ENCODE measurements around the gene IRAK2.

Gene IRAK2

DNA sequence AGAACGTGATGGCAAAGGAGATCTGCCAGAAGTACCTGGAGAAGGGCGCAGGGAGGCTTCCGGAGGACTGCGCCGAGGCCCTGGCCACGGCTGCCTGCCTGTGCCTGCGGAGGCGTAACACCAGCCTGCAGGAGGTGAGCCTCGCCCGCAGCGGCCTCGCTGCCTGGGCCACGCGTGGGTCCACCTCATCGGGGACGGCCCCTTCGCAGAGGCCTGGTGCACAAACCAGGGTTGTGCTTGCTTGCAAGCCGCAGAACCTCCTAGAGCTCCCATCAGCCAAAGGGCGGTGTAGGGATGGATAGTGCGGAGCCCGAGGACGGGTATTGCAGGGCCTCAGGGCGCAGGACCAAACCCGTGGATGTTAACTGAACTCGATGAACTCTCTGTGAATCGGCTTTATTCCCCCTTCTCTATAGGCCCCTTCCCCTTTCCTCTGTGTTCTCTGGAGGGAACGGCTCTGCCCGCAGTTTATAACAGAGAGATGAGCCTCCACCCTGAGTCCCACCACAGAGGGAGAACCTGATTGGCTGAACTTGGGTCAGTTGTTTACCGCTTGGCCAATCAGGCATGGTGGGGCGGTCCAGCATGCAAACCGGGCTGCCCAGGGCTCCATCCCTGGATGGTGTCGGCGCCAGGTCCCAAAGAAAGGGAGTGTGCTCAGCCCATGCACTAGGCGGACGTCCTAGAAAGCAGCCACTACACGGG, 70.0 kb downstream of the IRAK2 start:
- TF ChIP-seq SIN3A (IDR thresholded peaks at IDR 0.05; ENCODE audit: borderline replicate concordance, insufficient read depth, low read length) = no peak
- TF ChIP-seq, protein P1, sequence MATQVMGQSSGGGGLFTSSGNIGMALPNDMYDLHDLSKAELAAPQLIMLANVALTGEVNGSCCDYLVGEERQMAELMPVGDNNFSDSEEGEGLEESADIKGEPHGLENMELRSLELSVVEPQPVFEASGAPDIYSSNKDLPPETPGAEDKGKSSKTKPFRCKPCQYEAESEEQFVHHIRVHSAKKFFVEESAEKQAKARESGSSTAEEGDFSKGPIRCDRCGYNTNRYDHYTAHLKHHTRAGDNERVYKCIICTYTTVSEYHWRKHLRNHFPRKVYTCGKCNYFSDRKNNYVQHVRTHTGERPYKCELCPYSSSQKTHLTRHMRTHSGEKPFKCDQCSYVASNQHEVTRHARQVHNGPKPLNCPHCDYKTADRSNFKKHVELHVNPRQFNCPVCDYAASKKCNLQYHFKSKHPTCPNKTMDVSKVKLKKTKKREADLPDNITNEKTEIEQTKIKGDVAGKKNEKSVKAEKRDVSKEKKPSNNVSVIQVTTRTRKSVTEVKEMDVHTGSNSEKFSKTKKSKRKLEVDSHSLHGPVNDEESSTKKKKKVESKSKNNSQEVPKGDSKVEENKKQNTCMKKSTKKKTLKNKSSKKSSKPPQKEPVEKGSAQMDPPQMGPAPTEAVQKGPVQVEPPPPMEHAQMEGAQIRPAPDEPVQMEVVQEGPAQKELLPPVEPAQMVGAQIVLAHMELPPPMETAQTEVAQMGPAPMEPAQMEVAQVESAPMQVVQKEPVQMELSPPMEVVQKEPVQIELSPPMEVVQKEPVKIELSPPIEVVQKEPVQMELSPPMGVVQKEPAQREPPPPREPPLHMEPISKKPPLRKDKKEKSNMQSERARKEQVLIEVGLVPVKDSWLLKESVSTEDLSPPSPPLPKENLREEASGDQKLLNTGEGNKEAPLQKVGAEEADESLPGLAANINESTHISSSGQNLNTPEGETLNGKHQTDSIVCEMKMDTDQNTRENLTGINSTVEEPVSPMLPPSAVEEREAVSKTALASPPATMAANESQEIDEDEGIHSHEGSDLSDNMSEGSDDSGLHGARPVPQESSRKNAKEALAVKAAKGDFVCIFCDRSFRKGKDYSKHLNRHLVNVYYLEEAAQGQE (IDR thresholded peaks at IDR 0.05; ENCODE audit: insufficient read depth in 1 of 2, low read depth in 2 of 2, low read length in 2 of 2) = no peak
- no peak for TF ChIP-seq TAF1 (IDR thresholded peaks at IDR 0.05; ENCODE audit: borderline replicate concordance, insufficient read depth, low read length)
- no peak for TF ChIP-seq FOXP2 (optimal IDR thresholded peaks at IDR 0.05; ENCODE audit: borderline replicate concordance, extremely low read depth, extremely low read length, insufficient read depth)
- TF ChIP-seq POLR2AphosphoS5 (IDR thresholded peaks at IDR 0.05; ENCODE audit: low read depth, low read length) = no peak

DNA sequence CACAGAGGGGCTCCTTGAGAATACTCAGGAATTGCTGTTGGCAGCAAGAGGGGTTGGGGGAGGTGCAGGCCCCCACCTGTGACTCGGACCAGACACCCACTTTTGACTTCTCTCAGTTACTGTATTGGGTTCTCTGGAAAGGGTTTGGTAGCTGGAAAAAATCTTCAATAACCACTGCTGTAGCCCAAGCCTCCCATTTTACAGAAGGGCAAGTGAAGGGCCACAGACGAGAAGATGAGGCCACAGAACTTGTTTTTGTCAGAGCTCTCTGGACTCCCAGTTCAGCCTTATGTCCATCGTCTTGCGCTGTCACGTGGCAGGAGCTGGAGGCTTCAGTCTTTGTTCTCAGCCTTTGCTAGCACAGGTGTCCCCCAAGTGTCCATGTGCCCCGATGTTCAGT, 70.8 kb downstream of the IRAK2 start:
- no peak for TF ChIP-seq FOXP2 (optimal IDR thresholded peaks at IDR 0.05; ENCODE audit: borderline replicate concordance, extremely low read depth, extremely low read length, insufficient read depth)
- TF ChIP-seq SIN3A (IDR thresholded peaks at IDR 0.05; ENCODE audit: borderline replicate concordance, insufficient read depth, low read length) = no peak
- TF ChIP-seq, protein P1 (IDR thresholded peaks at IDR 0.05; ENCODE audit: insufficient read depth in 1 of 2, low read depth in 2 of 2, low read length in 2 of 2) = no peak
- no peak for TF ChIP-seq POLR2AphosphoS5 (IDR thresholded peaks at IDR 0.05; ENCODE audit: low read depth, low read length)
- no peak for TF ChIP-seq TAF1 (IDR thresholded peaks at IDR 0.05; ENCODE audit: borderline replicate concordance, insufficient read depth, low read length)

DNA sequence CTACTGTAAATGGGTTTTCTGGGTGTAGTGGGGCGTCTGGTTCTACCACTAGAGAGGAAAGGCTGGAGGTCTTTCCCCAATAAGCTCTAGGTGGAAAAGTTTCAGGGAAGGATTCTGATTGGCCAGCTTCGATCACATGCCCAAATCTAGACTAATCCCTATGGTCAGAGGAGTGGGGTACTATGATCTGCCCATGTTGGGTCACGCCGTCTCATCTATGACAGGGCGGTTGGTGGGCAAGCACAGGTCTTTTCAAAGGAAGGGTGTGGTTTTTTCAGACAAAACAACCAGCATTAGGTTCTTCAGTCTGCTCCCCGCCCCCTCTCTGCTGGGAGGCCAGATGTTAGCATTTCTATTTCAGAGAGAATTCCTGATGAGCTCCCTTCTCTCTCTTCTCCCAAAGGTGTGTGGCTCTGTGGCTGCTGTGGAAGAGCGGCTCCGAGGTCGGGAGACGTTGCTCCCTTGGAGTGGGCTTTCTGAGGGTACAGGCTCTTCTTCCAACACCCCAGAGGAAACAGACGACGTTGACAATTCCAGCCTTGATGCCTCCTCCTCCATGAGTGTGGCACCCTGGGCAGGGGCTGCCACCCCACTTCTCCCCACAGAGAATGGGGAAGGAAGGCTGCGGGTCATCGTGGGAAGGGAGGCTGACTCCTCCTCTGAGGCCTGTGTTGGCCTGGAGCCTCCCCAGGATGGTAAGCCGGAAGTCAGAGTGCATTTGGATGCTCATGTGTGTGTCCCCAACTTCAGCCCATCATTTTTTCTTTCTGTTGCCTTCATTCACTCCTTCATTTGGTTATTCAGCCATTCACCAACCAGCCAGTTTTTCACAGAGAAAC, 73.8 kb downstream of the IRAK2 start:
- TF ChIP-seq SIN3A (IDR thresholded peaks at IDR 0.05; ENCODE audit: borderline replicate concordance, insufficient read depth, low read length) (no peak), TAF1 (IDR thresholded peaks at IDR 0.05; ENCODE audit: borderline replicate concordance, insufficient read depth, low read length) (no peak), POLR2AphosphoS5 (IDR thresholded peaks at IDR 0.05; ENCODE audit: low read depth, low read length) (no peak), FOXP2 (optimal IDR thresholded peaks at IDR 0.05; ENCODE audit: borderline replicate concordance, extremely low read depth, extremely low read length, insufficient read depth) (no peak)
- TF ChIP-seq, protein P1 (IDR thresholded peaks at IDR 0.05; ENCODE audit: insufficient read depth in 1 of 2, low read depth in 2 of 2, low read length in 2 of 2) = no peak

DNA sequence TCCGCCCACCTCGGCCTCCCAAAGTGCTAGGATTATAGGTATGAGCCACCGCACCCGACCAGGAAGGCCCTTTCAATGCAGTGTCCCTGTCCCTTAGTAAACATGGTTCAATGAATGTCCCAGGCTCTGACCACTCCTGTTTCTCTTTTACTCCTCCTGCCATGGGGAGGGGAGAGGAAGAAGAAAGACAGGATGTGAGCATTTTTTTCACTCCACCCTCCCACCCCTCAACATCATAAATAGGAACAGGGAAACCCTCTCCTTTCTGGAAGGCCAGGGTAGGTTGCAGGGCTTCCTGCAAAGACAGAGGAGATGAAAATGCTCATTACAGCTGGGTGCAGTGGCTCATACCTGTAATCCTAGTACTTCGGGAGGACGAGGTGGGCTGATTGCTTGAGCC, 76.1 kb downstream of the IRAK2 start:
- TF ChIP-seq TAF1 (IDR thresholded peaks at IDR 0.05; ENCODE audit: borderline replicate concordance, insufficient read depth, low read length) = no peak
- no peak for TF ChIP-seq FOXP2 (optimal IDR thresholded peaks at IDR 0.05; ENCODE audit: borderline replicate concordance, extremely low read depth, extremely low read length, insufficient read depth)
- TF ChIP-seq POLR2AphosphoS5 (IDR thresholded peaks at IDR 0.05; ENCODE audit: low read depth, low read length) = no peak
- TF ChIP-seq SIN3A (IDR thresholded peaks at IDR 0.05; ENCODE audit: borderline replicate concordance, insufficient read depth, low read length) = no peak
- TF ChIP-seq, protein P1 (IDR thresholded peaks at IDR 0.05; ENCODE audit: insufficient read depth in 1 of 2, low read depth in 2 of 2, low read length in 2 of 2) = no peak
